ENCODE measurements around the gene RSPO4. TPM values are rescaled to one million over a fixed set of nuclear protein-coding genes. Genes with fewer than 3 reads are reported as not detected.

RSPO4 gene
- total RNA-seq, 4 donors from 2014 or later: 0.06 to 2.5 (median 0.52) TPM

DNA sequence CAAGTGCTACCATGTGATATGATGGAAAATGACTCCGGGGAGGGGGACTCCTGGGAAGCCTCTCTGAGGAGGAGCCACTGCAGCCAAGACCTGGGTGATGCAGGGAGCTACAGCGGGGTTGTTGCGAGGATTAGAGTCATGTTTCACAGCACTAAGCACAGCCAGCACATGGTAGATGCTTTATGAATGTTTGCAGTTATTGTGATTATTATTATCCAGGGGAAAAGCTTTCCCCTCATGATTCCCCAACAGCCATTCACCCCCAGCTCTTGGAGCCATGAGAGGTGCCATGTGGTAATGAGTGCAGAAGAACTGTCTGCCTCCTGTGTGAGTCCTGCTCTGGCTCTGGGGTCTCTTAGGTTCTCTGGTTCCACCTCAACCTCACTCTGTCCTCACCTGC, 39.9 kb downstream of the RSPO4 start:
- H3K4me1 ChIP-seq: no peaks in the 10 kb centered on the region
- intact Hi-C loops (cut with DNase I): no loop called here
- no peaks in the 10 kb centered on the region for H3K9me3 ChIP-seq
- DNase-seq (ENCODE audit: extremely low spot score): no peak
- H3K27ac ChIP-seq (replicated peaks in 1 of 4): no peak overlapping the region
- H3K36me3 ChIP-seq: no peaks in the 10 kb centered on the region
- TF ChIP-seq, protein P1, sequence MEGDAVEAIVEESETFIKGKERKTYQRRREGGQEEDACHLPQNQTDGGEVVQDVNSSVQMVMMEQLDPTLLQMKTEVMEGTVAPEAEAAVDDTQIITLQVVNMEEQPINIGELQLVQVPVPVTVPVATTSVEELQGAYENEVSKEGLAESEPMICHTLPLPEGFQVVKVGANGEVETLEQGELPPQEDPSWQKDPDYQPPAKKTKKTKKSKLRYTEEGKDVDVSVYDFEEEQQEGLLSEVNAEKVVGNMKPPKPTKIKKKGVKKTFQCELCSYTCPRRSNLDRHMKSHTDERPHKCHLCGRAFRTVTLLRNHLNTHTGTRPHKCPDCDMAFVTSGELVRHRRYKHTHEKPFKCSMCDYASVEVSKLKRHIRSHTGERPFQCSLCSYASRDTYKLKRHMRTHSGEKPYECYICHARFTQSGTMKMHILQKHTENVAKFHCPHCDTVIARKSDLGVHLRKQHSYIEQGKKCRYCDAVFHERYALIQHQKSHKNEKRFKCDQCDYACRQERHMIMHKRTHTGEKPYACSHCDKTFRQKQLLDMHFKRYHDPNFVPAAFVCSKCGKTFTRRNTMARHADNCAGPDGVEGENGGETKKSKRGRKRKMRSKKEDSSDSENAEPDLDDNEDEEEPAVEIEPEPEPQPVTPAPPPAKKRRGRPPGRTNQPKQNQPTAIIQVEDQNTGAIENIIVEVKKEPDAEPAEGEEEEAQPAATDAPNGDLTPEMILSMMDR (IDR thresholded peaks at IDR 0.05): no peak
- TF ChIP-seq EP300 (IDR thresholded peaks at IDR 0.05) (no peak), POLR2AphosphoS5 (IDR thresholded peaks at IDR 0.05) (no peak), POLR2A (IDR thresholded peaks at IDR 0.05; ENCODE audit: low read depth) (no peak)
- H3K27me3 ChIP-seq: peaks cover 0 to 51% (median 0%) of the 10 kb centered on the region in 4 donors
- 71% methylated on average over 3 of the region's 3 CpGs for WGBS
- no peak overlapping the region for H3K4me3 ChIP-seq

DNA sequence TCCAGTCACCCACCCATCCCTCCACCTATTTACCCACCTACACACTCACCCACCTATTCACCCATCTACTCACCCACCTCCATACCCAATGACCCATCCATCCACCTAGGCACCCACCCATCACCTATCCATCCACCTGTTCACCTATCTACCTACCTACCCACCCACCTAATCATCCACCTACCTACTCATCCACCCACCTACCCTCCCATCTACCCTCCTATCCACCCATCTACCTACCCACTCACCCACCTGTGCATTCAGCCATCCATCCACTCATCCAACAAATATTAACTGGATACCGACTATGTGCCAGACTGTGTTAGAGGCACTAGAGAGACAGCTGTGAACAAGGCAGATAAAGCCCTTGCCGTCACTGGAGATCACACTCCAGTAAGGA, 40.3 kb downstream of the RSPO4 start:
- WGBS: 73% methylated on average over 2 of the region's 2 CpGs
- intact Hi-C loops (cut with DNase I): no loop called here
- H3K4me3 ChIP-seq: no peak overlapping the region
- H3K4me1 ChIP-seq: no peaks in the 10 kb centered on the region
- no peaks in the 10 kb centered on the region for H3K9me3 ChIP-seq
- H3K27me3 ChIP-seq: peaks cover 0 to 53% (median under 1%) of the 10 kb centered on the region in 4 donors
- no peak for DNase-seq (ENCODE audit: extremely low spot score)
- H3K36me3 ChIP-seq: no peaks in the 10 kb centered on the region
- no peak overlapping the region for H3K27ac ChIP-seq (replicated peaks in 1 of 4)
- TF ChIP-seq, protein P1 (IDR thresholded peaks at IDR 0.05): no peak
- no peak for TF ChIP-seq EP300 (IDR thresholded peaks at IDR 0.05)
- no peak for TF ChIP-seq POLR2AphosphoS5 (IDR thresholded peaks at IDR 0.05)
- no peak for TF ChIP-seq POLR2A (IDR thresholded peaks at IDR 0.05; ENCODE audit: low read depth)

DNA sequence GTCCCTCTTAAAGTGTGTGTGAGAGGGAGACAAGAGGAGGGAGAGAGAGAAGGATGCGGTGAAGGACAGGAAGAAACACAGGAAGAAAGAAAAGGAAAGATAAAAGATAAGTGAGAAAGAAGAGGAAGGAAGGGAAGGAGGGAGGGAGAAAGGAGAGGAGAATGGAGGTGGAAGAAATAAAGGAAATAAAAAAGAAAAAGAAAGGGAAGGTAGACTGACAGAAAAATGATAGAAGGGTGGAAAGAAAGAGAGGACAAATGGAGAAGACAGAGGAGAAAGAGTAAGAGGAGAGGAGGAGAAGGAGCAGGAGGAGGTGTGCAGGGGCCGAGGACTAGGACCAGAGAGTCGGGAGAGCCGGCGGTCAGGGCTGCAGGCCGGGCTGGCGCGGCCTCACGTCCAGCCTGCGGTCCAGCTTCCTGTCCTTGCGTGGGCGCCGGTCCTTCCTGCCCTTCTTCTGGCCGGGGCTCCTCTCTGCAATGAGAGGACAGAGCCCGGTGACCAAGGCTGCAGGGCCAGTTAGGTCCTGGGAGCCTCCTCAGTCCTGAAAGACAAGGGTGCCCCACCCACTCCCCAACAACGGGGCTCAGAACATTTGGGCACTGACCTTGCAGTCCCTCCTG, 42.0 kb downstream of the RSPO4 start:
- Histone ChIP-seq H3K9me3 (no peaks in the 10 kb centered on the region), H3K27me3 (peaks cover 0 to 69% (median 10%) of the 10 kb centered on the region in 4 donors), H3K27ac (replicated peaks in 1 of 4) (no peak overlapping the region), H3K4me1 (peaks cover 3 to 6% (median 4%) of the 10 kb centered on the region in 4 donors), H3K4me3 (no peak overlapping the region), H3K36me3 (no peaks in the 10 kb centered on the region)
- DNase-seq (ENCODE audit: extremely low spot score): no peak
- TF ChIP-seq POLR2AphosphoS5 (IDR thresholded peaks at IDR 0.05): no peak
- TF ChIP-seq EP300 (IDR thresholded peaks at IDR 0.05): no peak
- no peak for TF ChIP-seq POLR2A (IDR thresholded peaks at IDR 0.05; ENCODE audit: low read depth)
- TF ChIP-seq, protein P1 (IDR thresholded peaks at IDR 0.05): no peak
- WGBS: 82% methylated on average over 16 of the region's 16 CpGs
- intact Hi-C loops (cut with DNase I): loop anchor here (10.0 kb wide), 1 partner anchor 255 kb away; no protein-coding TSS in a partner anchor

DNA sequence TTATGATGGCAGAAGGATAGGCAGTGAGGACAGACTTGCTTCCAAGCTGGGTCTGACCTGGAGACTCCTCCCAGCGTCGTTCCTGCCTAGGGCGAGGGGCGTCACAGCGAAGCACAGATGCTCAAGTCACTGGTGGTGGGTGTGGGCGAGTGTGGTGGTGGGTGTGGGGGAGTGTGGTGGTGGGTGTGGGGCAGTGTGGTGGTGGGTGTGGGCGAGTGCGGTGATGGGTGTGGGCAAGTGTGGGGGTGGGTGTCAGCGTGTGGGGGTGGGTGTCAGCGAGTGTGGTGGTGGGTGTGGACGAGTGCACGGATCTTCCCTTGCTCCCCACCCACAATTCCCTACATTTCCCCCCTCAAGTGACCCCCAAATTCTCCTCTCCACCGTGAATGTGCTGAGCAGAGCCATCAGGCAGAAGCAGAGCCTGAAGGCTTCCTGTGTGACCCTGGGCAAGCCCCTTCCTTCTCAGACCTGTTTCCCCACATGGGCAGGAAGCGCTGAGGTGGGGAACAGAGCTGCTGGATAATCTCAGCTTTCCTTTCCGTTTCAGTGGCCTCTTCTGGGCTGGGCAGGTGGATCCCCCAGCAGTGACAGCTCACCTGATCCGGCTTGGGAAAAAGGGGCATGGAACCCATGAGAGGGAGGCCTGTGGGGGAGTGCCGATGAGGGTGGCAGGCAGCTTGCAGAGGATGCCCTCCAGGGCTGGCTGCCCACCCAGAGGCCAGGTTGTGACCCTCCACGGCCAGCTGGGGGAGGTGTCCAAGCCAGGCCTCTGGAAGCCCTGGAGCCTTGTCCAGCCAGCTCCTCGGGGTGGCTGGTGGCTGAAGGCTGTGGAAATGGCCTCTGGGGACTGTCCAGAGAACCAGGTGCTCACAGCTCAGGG, 42.9 kb downstream of the RSPO4 start:
- no peak for TF ChIP-seq POLR2AphosphoS5 (IDR thresholded peaks at IDR 0.05)
- TF ChIP-seq, protein P1 (IDR thresholded peaks at IDR 0.05): no peak
- intact Hi-C loops (cut with DNase I): loop anchor here (10.0 kb wide), 1 partner anchor 256 kb away; no protein-coding TSS in a partner anchor

More for the DNA sequence above, 42.9 kb downstream of the RSPO4 start:
- H3K27ac ChIP-seq (replicated peaks in 1 of 4): no peak overlapping the region
- no peaks in the 10 kb centered on the region for H3K36me3 ChIP-seq
- 63% methylated on average over 18 of the region's 19 CpGs for WGBS
- H3K4me1 ChIP-seq: peaks cover 3 to 6% (median 4%) of the 10 kb centered on the region in 4 donors
- peaks cover 0 to 77% (median 12%) of the 10 kb centered on the region in 4 donors for H3K27me3 ChIP-seq
- DNase-seq (ENCODE audit: extremely low spot score): no peak
- no peak overlapping the region for H3K4me3 ChIP-seq
- H3K9me3 ChIP-seq: no peaks in the 10 kb centered on the region
